Activated naive CD4-positive, alpha-beta T cell treated with Interleukin-2 at 50 U/mL for 16 hours (primary cell): ENCODE measurements around the gene GALNT9.

Source experiments
- DNase-seq: peaks from one replicate; pipeline ENCODE4 v3.0.0-alpha.2; 2020

The GALNT9 gene

GRCh38 chr12:132344181-132344580, 14.8 kb upstream of the GALNT9 start:
- DNase-seq = no peak

GRCh38 chr12:132343294-132344004, 14.1 kb upstream of the GALNT9 start:
- DNase-seq = no peak

- DNase-seq = no peak
Measured at GRCh38 chr12:132342251-132343227, 13.2 kb upstream of the GALNT9 start.

- no peak for DNase-seq
Measured at GRCh38 chr12:132341318-132342050, 12.1 kb upstream of the GALNT9 start.

- DNase-seq = no peak
Measured at GRCh38 chr12:132340266-132341035, 11.1 kb upstream of the GALNT9 start.

GRCh38 chr12:132339856-132340255, 10.5 kb upstream of the GALNT9 start:
- no peak for DNase-seq

- no peak for DNase-seq
Measured at GRCh38 chr12:132338781-132339180, 9.4 kb upstream of the GALNT9 start.

GRCh38 chr12:132338311-132338710, 8.9 kb upstream of the GALNT9 start:
- no peak for DNase-seq

- no peak for DNase-seq
Measured at GRCh38 chr12:132337557-132337956, 8.2 kb upstream of the GALNT9 start.

- no peak for DNase-seq
Measured at GRCh38 chr12:132336451-132337413, 7.3 kb upstream of the GALNT9 start.

- DNase-seq = no peak
Measured at GRCh38 chr12:132335179-132335756, 5.9 kb upstream of the GALNT9 start.

GRCh38 chr12:132333766-132334165, 4.4 kb upstream of the GALNT9 start:
- no peak for DNase-seq

- no peak for DNase-seq
Measured at GRCh38 chr12:132333273-132333672, 3.9 kb upstream of the GALNT9 start.

GRCh38 chr12:132330549-132330881, 1.1 kb upstream of the GALNT9 start:
- DNase-seq = no peak

GRCh38 chr12:132329720-132330548, 545 bp upstream of the GALNT9 start:
- no peak for DNase-seq

GRCh38 chr12:132328282-132329029, 933 bp downstream of the GALNT9 start:
- no peak for DNase-seq

GRCh38 chr12:132327336-132328171, 1.8 kb downstream of the GALNT9 start:
- peak; percentile 67 for DNase-seq

GRCh38 chr12:132326646-132327045, 2.7 kb downstream of the GALNT9 start:
- DNase-seq = no peak
